OCI-LY7 (cell line): ENCODE results near the gene LTB. TPM values are rescaled to one million over a fixed set of nuclear protein-coding genes. Genes with fewer than 3 reads are reported as not detected.

Source experiments
- BruUV-seq: library from RNA; stranded (reverse); fragments of 400-500 nt; replicated peaks from 2 replicates; lab custom pipeline; 2021; lab: Mats Ljungman, UMichigan
- CTCF ChIA-PET: fragments of 300-600 bp; sonication (Branson Sonifier 250); formaldehyde crosslinking; loops from one replicate; lab custom pipeline; 2022; ENCODE audit warnings: antibody characterized with exemption; ENCODE audit not compliant: unreplicated experiment; lab: Charles Lee
- POLR2A ChIA-PET: fragments of 300-600 bp; sonication (Branson Sonifier 250); formaldehyde crosslinking; loops from one replicate; lab custom pipeline; 2022; ENCODE audit warnings: antibody characterized with exemption; lab: Charles Lee
- DNase-seq: peaks from one replicate; pipeline ENCODE4 v3.0.0-alpha.2; 2015; ENCODE audit warnings: low spot score
- H2AFZ ChIP-seq: fragments of 200-600 bp; sonication (generic), shearing (Covaris generic); 2 replicates; pipeline ENCODE4 v1.6.1; 2014; ENCODE audit warnings: mild to moderate bottlenecking, antibody characterized with exemption, low read length, moderate library complexity
- H3K27ac ChIP-seq: fragments of 200-600 bp; sonication (generic); 2 replicates; pipeline ENCODE4 v1.5.1; 2014; ENCODE audit warnings: mixed run types, low read depth, mild to moderate bottlenecking, moderate library complexity, low read length, inconsistent platforms; ENCODE audit not compliant: poor library complexity, severe bottlenecking
- H3K36me3 ChIP-seq: fragments of 200-600 bp; sonication (generic); 2 replicates; pipeline ENCODE4 v1.6.1; 2014; ENCODE audit warnings: mild to moderate bottlenecking, antibody characterized with exemption, low read length, moderate library complexity, mixed read lengths; ENCODE audit not compliant: insufficient read depth
- H3K4me1 ChIP-seq: fragments of 200-600 bp; sonication (generic); 2 replicates; pipeline ENCODE4 v1.5.1; 2014; ENCODE audit warnings: mild to moderate bottlenecking, low read length; ENCODE audit not compliant: insufficient read depth, poor library complexity, severe bottlenecking
- H3K4me2 ChIP-seq: fragments of 200-600 bp; sonication (generic); 2 replicates; pipeline ENCODE4 v1.6.1; 2014; ENCODE audit warnings: mild to moderate bottlenecking, low read length
- H3K4me3 ChIP-seq: fragments of 200-600 bp; sonication (generic); 2 replicates; pipeline ENCODE4 v1.5.1; 2014; ENCODE audit warnings: mild to moderate bottlenecking, low read depth, low read length; ENCODE audit not compliant: poor library complexity, severe bottlenecking
- H3K79me2 ChIP-seq: fragments of 200-600 bp; sonication (generic); 2 replicates; pipeline ENCODE4 v1.6.1; 2016; ENCODE audit warnings: low read depth, mild to moderate bottlenecking, low read length, moderate library complexity, mixed read lengths; ENCODE audit not compliant: insufficient read depth
- H3K9me2 ChIP-seq: fragments of 200-600 bp; sonication (generic); 2 replicates; pipeline ENCODE4 v1.6.1; 2016; ENCODE audit warnings: mild to moderate bottlenecking, low read length, mixed read lengths; ENCODE audit not compliant: insufficient read depth
- H3K9me3 ChIP-seq: fragments of 200-600 bp; sonication (generic); 2 replicates; pipeline ENCODE4 v1.6.1; 2014; ENCODE audit warnings: mild to moderate bottlenecking, mixed run types, low read length, mixed read lengths
- H4K20me1 ChIP-seq: fragments of 200-600 bp; sonication (generic); 2 replicates; pipeline ENCODE4 v1.6.1; 2014; ENCODE audit warnings: mild to moderate bottlenecking, antibody characterized with exemption, low read length, moderate library complexity, mixed read lengths; ENCODE audit not compliant: insufficient read depth
- CTCF ChIP-seq: fragments of 200-600 bp; sonication (generic); conservative IDR thresholded peaks from 2 replicates; pipeline ENCODE4 v1.5.1; 2014; ENCODE audit warnings: mild to moderate bottlenecking, antibody characterized with exemption, low read length, moderate library complexity, mixed read lengths
- EZH2phosphoT487 ChIP-seq: fragments of 200-600 bp; sonication (generic); IDR thresholded peaks from 2 replicates; pipeline ENCODE4 v1.6.1; 2018; ENCODE audit warnings: low read depth, borderline replicate concordance, mild to moderate bottlenecking, mixed run types, antibody characterized with exemption, low read length, moderate library complexity, mixed read lengths
- intact Hi-C: fragments of 100-400 bp; cut with micrococcal nuclease; formaldehyde crosslinking; loops from one replicate; pipeline ENCODE4 v1.10.0; 2022; ENCODE audit not compliant: unreplicated experiment
- total RNA-seq, 2 experiments: library from RNA; depleted of rRNA in 1 of 2; stranded (reverse); fragments of >200 nt in 1 of 2; shearing (Covaris generic) in 1 of 2; gene quantifications; 2 replicates each; pipeline ENCODE4 v1.2.3, GENCODE V29; 2014 to 2022

Gene LTB
- total RNA-seq, 2 experiments from 2014 or later, result 36.5 to 36.9 TPM

DNA sequence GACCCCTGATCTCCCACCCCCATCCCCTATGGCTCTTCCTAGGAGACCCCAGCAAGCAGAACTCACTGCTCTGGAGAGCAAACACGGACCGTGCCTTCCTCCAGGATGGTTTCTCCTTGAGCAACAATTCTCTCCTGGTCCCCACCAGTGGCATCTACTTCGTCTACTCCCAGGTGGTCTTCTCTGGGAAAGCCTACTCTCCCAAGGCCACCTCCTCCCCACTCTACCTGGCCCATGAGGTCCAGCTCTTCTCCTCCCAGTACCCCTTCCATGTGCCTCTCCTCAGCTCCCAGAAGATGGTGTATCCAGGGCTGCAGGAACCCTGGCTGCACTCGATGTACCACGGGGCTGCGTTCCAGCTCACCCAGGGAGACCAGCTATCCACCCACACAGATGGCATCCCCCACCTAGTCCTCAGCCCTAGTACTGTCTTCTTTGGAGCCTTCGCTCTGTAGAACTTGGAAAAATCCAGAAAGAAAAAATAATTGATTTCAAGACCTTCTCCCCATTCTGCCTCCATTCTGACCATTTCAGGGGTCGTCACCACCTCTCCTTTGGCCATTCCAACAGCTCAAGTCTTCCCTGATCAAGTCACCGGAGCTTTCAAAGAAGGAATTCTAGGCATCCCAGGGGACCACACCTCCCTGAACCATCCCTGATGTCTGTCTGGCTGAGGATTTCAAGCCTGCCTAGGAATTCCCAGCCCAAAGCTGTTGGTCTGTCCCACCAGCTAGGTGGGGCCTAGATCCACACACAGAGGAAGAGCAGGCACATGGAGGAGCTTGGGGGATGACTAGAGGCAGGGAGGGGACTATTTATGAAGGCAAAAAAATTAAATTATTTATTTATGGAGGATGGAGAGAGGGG is 8.8 kb downstream of the LTB start:
- CTCF ChIA-PET, result interaction anchor here (0.5 to 1.0 kb wide), 4 partner anchors 11 to 17 kb away, joined by 3 to 4 read pairs (median 3); no protein-coding TSS in a partner anchor
- Histone ChIP-seq H3K9me2 (no peaks in the 10 kb centered on the region), H3K27ac (no peak overlapping the region), H3K9me3 (no peaks in the 10 kb centered on the region), H4K20me1 (no peaks in the 10 kb centered on the region), H2AFZ (no peak overlapping the region), H3K4me2 (peak overlapping the region; percentile 82; the same call in 1 of the 2 replicates), H3K4me1 (peaks cover 96% of the 10 kb centered on the region), H3K79me2 (peaks cover 14% of the 10 kb centered on the region; the same call in 1 of the 2 replicates), H3K36me3 (peaks cover 8% of the 10 kb centered on the region; the same call in 1 of the 2 replicates), H3K4me3 (no peak overlapping the region)
- intact Hi-C loops, result no loop called here
- BruUV-seq, result no TSS peak
- no peak for DNase-seq
- POLR2A ChIA-PET, result interaction anchor here (0.6 to 2.1 kb wide), 3 partner anchors 11 to 23 kb away, joined by 3 to 10 read pairs (median 3); partner anchors contain the start of gene LST1
- TF ChIP-seq EZH2phosphoT487, result no peak
- no peak for TF ChIP-seq CTCF

DNA sequence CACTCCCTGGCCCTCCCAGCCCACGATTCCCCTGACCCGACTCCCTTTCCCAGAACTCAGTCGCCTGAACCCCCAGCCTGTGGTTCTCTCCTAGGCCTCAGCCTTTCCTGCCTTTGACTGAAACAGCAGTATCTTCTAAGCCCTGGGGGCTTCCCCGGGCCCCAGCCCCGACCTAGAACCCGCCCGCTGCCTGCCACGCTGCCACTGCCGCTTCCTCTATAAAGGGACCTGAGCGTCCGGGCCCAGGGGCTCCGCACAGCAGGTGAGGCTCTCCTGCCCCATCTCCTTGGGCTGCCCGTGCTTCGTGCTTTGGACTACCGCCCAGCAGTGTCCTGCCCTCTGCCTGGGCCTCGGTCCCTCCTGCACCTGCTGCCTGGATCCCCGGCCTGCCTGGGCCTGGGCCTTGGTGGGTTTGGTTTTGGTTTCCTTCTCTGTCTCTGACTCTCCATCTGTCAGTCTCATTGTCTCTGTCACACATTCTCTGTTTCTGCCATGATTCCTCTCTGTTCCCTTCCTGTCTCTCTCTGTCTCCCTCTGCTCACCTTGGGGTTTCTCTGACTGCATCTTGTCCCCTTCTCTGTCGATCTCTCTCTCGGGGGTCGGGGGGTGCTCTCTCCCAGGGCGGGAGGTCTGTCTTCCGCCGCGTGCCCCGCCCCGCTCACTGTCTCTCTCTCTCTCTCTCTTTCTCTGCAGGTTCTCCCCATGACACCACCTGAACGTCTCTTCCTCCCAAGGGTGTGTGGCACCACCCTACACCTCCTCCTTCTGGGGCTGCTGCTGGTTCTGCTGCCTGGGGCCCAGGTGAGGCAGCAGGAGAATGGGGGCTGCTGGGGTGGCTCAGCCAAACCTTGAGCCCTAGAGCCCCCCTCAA is 9.9 kb downstream of the LTB start, which contains the start of gene LTA:
Gene LTA, plus strand, starts transcription at position 249 of the 871 bp plus-strand sequence. Its CDS starts 454 bp downstream, at position 703.
- H3K9me3 ChIP-seq, result no peaks in the 10 kb centered on the region
- H4K20me1 ChIP-seq, result no peaks in the 10 kb centered on the region
- H2AFZ ChIP-seq, result peak within 1 kb of the TSS; percentile 67; the same call in 1 of the 2 replicates
- no peak for TF ChIP-seq EZH2phosphoT487
- no peak for TF ChIP-seq CTCF
- peak within 1 kb of the TSS; percentile 82 for H3K4me2 ChIP-seq
- intact Hi-C loops, result loop anchor here (1.0 kb wide), 1 partner anchor 12 kb away; no protein-coding TSS in a partner anchor
- H3K79me2 ChIP-seq, result peaks cover 14% of the 10 kb centered on the region; the same call in 1 of the 2 replicates
- TSS peak; percentile 51 for BruUV-seq
- H3K36me3 ChIP-seq, result peaks cover 2% of the 10 kb centered on the region; the same call in 1 of the 2 replicates
- peak; percentile 70 for DNase-seq
- H3K27ac ChIP-seq, result peak within 1 kb of the TSS; percentile 75
- no peaks in the 10 kb centered on the region for H3K9me2 ChIP-seq
- ChIA-PET CTCF (interaction anchor here (1.0 to 1.5 kb wide), 2 partner anchors 14 kb away, joined by 3 read pairs; partner anchors contain the start of gene LST1), POLR2A (interaction anchor here (3.3 kb wide), 1 partner anchor 13 kb away, joined by 19 read pairs; the partner anchor contains the start of gene LST1)
- peak within 1 kb of the TSS; percentile 68 for H3K4me3 ChIP-seq
- H3K4me1 ChIP-seq, result peaks cover 99% of the 10 kb centered on the region
